ENCODE measurements around the gene AMACR. TPM values are rescaled to one million over a fixed set of nuclear protein-coding genes. Genes with fewer than 3 reads are reported as not detected.

Gene AMACR
- total RNA-seq, 1 experiment from 2014 or later: 20.6 TPM

- in situ Hi-C loops (cut with HindIII; ENCODE audit: low pct_unique_long_range_greater_than_20kb, low sequenced_read_pairs) (no loop called here), intact Hi-C loops (cut with micrococcal nuclease; ENCODE audit: unreplicated experiment) (no loop called here)
- POLR2A ChIA-PET: no interaction called here
- no TSS peak for BruUV-seq (replicated peaks)
- TF ChIP-seq, protein P1, sequence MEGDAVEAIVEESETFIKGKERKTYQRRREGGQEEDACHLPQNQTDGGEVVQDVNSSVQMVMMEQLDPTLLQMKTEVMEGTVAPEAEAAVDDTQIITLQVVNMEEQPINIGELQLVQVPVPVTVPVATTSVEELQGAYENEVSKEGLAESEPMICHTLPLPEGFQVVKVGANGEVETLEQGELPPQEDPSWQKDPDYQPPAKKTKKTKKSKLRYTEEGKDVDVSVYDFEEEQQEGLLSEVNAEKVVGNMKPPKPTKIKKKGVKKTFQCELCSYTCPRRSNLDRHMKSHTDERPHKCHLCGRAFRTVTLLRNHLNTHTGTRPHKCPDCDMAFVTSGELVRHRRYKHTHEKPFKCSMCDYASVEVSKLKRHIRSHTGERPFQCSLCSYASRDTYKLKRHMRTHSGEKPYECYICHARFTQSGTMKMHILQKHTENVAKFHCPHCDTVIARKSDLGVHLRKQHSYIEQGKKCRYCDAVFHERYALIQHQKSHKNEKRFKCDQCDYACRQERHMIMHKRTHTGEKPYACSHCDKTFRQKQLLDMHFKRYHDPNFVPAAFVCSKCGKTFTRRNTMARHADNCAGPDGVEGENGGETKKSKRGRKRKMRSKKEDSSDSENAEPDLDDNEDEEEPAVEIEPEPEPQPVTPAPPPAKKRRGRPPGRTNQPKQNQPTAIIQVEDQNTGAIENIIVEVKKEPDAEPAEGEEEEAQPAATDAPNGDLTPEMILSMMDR (IDR thresholded peaks at IDR 0.05): no peak
- TF ChIP-seq SIN3A (IDR thresholded peaks at IDR 0.05; ENCODE audit: borderline replicate concordance, insufficient read depth, low read depth, low read length) (no peak), POLR2AphosphoS5 (IDR thresholded peaks at IDR 0.05; ENCODE audit: low read depth, low read length) (no peak), REST (IDR thresholded peaks at IDR 0.05; ENCODE audit: insufficient read depth in 1 of 2, low read depth in 2 of 2, low read length in 1 of 2) (no peak), TCF7L2 (IDR thresholded peaks at IDR 0.05; ENCODE audit: low read depth, low read length) (no peak)
- CTCF ChIA-PET: no interaction called here
- H3K4me1 ChIP-seq (ENCODE audit: control insufficient read depth, insufficient read depth, low read length): no peaks in the 10 kb centered on the region
- no peak overlapping the region for H3K4me3 ChIP-seq (ENCODE audit: low read depth in 2 of 2, low read length in 2 of 2)
- ATAC-seq (no peak), DNase-seq (ENCODE audit: low read depth, low spot score) (no peak)
- no peaks in the 10 kb centered on the region for H3K9me3 ChIP-seq (ENCODE audit: control insufficient read depth, insufficient read depth, low read depth, low read length)
- no peak overlapping the region for H3K27ac ChIP-seq (ENCODE audit: low read length)
- no peaks in the 10 kb centered on the region for H3K36me3 ChIP-seq (ENCODE audit: control insufficient read depth, insufficient read depth, low read length)
- H3K27me3 ChIP-seq (ENCODE audit: control insufficient read depth, insufficient read depth, low read length): no peaks in the 10 kb centered on the region
Measured at GRCh38 chr5:34047143-34047542, 39.3 kb upstream of the AMACR start.

DNA sequence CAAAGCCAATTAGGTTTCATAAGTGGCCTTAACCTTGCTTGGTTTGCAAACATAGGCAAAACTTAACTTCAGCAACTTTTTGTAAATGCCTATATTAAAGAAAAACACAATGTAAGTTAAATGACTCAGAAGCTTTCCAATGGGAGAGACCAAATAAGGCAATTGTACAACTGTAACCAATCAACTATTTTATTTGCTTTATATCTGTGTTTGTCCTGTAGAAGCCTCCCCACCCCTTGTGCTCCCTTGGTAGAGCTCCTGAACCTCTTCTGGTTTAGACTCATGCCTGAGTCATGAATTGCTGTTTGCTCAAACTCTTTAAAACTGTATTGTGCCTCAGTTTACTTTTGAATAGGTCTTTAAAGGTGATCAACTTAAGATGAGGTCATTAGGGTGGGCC, 38.1 kb upstream of the AMACR start:
- Histone ChIP-seq H3K4me3 (ENCODE audit: low read depth in 2 of 2, low read length in 2 of 2) (no peak overlapping the region), H3K9me3 (ENCODE audit: control insufficient read depth, insufficient read depth, low read depth, low read length) (no peaks in the 10 kb centered on the region), H3K27me3 (ENCODE audit: control insufficient read depth, insufficient read depth, low read length) (no peaks in the 10 kb centered on the region), H3K27ac (ENCODE audit: low read length) (no peak overlapping the region), H3K4me1 (ENCODE audit: control insufficient read depth, insufficient read depth, low read length) (no peaks in the 10 kb centered on the region), H3K36me3 (ENCODE audit: control insufficient read depth, insufficient read depth, low read length) (no peaks in the 10 kb centered on the region)
- no TSS peak for BruUV-seq (replicated peaks)
- in situ Hi-C loops (cut with HindIII; ENCODE audit: low pct_unique_long_range_greater_than_20kb, low sequenced_read_pairs) (no loop called here), intact Hi-C loops (cut with micrococcal nuclease; ENCODE audit: unreplicated experiment) (no loop called here)
- DNase-seq (ENCODE audit: low read depth, low spot score): no peak
- ChIA-PET CTCF (no interaction called here), POLR2A (no interaction called here)
- no peak for ATAC-seq
- TF ChIP-seq TCF7L2 (IDR thresholded peaks at IDR 0.05; ENCODE audit: low read depth, low read length) (no peak), POLR2AphosphoS5 (IDR thresholded peaks at IDR 0.05; ENCODE audit: low read depth, low read length) (no peak), SIN3A (IDR thresholded peaks at IDR 0.05; ENCODE audit: borderline replicate concordance, insufficient read depth, low read depth, low read length) (no peak)
- TF ChIP-seq, protein P1 (IDR thresholded peaks at IDR 0.05): no peak

Measured in Panc1 (cell line).